Measurements from ENCODE around the gene PTPRN2.

GRCh38 chr7:157513682-157514081, 1073.9 kb downstream of the PTPRN2 start:
- no peak for TF ChIP-seq CTCF (IDR thresholded peaks at IDR 0.05)
- no peak for TF ChIP-seq POLR2AphosphoS5 (IDR thresholded peaks at IDR 0.05)
